Fibroblast of pulmonary artery (primary cell): ENCODE measurements around the gene HES5.

ENCODE experiments used
- DNase-seq: peaks from one replicate; pipeline ENCODE4 v3.0.0-alpha.2; 2010; ENCODE audit warnings: low read depth
- H3K4me3 ChIP-seq: replicated peaks from 2 replicates; pipeline ENCODE4 v1.5.1; 2011; ENCODE audit warnings: low read depth, mild to moderate bottlenecking, control low read depth, low read length, moderate library complexity
- TF ChIP-seq, protein P1 (sequence below): IDR thresholded peaks from 2 replicates; pipeline ENCODE4 v1.5.1; 2011; ENCODE audit warnings: mild to moderate bottlenecking, control low read depth, low read length, inconsistent platforms; ENCODE audit errors: missing control alignments

HES5 gene

GRCh38 chr1:2482588-2482987 lies 47.5 kb downstream of the HES5 start:
- TF ChIP-seq, protein P1, sequence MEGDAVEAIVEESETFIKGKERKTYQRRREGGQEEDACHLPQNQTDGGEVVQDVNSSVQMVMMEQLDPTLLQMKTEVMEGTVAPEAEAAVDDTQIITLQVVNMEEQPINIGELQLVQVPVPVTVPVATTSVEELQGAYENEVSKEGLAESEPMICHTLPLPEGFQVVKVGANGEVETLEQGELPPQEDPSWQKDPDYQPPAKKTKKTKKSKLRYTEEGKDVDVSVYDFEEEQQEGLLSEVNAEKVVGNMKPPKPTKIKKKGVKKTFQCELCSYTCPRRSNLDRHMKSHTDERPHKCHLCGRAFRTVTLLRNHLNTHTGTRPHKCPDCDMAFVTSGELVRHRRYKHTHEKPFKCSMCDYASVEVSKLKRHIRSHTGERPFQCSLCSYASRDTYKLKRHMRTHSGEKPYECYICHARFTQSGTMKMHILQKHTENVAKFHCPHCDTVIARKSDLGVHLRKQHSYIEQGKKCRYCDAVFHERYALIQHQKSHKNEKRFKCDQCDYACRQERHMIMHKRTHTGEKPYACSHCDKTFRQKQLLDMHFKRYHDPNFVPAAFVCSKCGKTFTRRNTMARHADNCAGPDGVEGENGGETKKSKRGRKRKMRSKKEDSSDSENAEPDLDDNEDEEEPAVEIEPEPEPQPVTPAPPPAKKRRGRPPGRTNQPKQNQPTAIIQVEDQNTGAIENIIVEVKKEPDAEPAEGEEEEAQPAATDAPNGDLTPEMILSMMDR: no peak
- no peak overlapping the region for H3K4me3 ChIP-seq
- no peak for DNase-seq

- no peak for DNase-seq
- no peak overlapping the region for H3K4me3 ChIP-seq
Measured at GRCh38 chr1:2481885-2482284, 48.2 kb downstream of the HES5 start.

DNA sequence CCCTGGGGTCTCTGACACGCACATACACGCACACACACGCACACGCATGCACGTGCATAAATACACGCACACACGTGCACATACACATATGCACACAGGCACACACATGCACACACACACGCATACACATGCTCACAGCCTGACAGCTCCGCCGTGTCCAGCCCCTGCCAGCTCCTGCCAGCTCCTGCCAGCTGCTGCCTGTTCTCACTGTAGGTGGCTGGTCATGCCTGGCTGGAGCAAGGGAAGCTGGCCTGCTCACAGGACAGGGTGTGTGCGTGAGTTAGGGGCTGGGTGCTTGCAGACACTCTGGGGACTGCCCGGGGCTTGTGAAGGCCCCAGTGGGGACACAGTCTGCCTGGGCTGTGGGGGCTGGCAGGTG lies 49.1 kb downstream of the HES5 start:
- no peak for DNase-seq
- TF ChIP-seq, protein P1: no peak
- no peak overlapping the region for H3K4me3 ChIP-seq

More at GRCh38 chr1:2481885-2482284, 48.2 kb downstream of the HES5 start:
- TF ChIP-seq, protein P1: no peak

- no peak overlapping the region for H3K4me3 ChIP-seq
- no peak for DNase-seq
- TF ChIP-seq, protein P1: no peak
Measured at GRCh38 chr1:2480236-2480985, 49.7 kb downstream of the HES5 start.

GRCh38 chr1:2479618-2480017 lies 50.4 kb downstream of the HES5 start:
- no peak for DNase-seq
- H3K4me3 ChIP-seq: no peak overlapping the region
- TF ChIP-seq, protein P1: no peak

- DNase-seq: no peak
- TF ChIP-seq, protein P1: no peak
- H3K4me3 ChIP-seq: no peak overlapping the region
Measured at GRCh38 chr1:2479186-2479585, 50.9 kb downstream of the HES5 start.
